Fibroblast of the aortic adventitia (primary cell): ENCODE results near the gene CDK5RAP3. TPM values are rescaled to one million over a fixed set of nuclear protein-coding genes. Genes with fewer than 3 reads are reported as not detected.

ENCODE experiments used
- DNase-seq: peaks from one replicate; pipeline ENCODE4 v3.0.0-alpha.2; 2010; ENCODE audit warnings: low read depth
- H3K4me3 ChIP-seq: 2 replicates; pipeline ENCODE4 v1.5.1; 2011; ENCODE audit warnings: low read depth, mild to moderate bottlenecking, control low read depth, low read length, moderate library complexity
- CTCF ChIP-seq: IDR thresholded peaks from 2 replicates; pipeline ENCODE4 v1.5.1; 2011; ENCODE audit warnings: mild to moderate bottlenecking, low read length, control low read depth, inconsistent platforms; ENCODE audit not compliant: insufficient read depth
- total RNA-seq: library from RNA; depleted of rRNA; stranded (reverse); fragments of >200 nt; gene quantifications from 2 replicates; pipeline ENCODE4 v1.2.3, GENCODE V29; 2012; ENCODE audit warnings: low replicate concordance

CDK5RAP3 gene
- total RNA-seq, 1 donor = 49.5 TPM

- peak; percentile 92 for TF ChIP-seq CTCF
- H3K4me3 ChIP-seq = peak overlapping the region; percentile 51
- peak; percentile 90 for DNase-seq
Observed at GRCh38 chr17:47949197-47949759, 21.6 kb upstream of the CDK5RAP3 start.

GRCh38 chr17:47949946-47950345 is 21.0 kb upstream of the CDK5RAP3 start:
- H3K4me3 ChIP-seq = no peak overlapping the region
- no peak for TF ChIP-seq CTCF
- DNase-seq = no peak

- TF ChIP-seq CTCF = no peak
- no peak for DNase-seq
- no peak overlapping the region for H3K4me3 ChIP-seq
Observed at GRCh38 chr17:47950448-47950847, 20.5 kb upstream of the CDK5RAP3 start.

- TF ChIP-seq CTCF = no peak
- no peak overlapping the region for H3K4me3 ChIP-seq
- no peak for DNase-seq
Observed at GRCh38 chr17:47952171-47953021, 18.5 kb upstream of the CDK5RAP3 start.

GRCh38 chr17:47953909-47954308 is 17.0 kb upstream of the CDK5RAP3 start:
- no peak for DNase-seq
- no peak overlapping the region for H3K4me3 ChIP-seq
- TF ChIP-seq CTCF = peak; percentile 8

GRCh38 chr17:47955497-47956461 is 15.1 kb upstream of the CDK5RAP3 start:
- peak; percentile 13 for DNase-seq
- H3K4me3 ChIP-seq = no peak overlapping the region
- TF ChIP-seq CTCF = no peak
